SU-DHL-6 (cell line): ENCODE results near the gene CCDC59.
A peak's percentile ranks its signal among the peaks of the same experiment; 100 is the strongest.

Experiments used
- CTCF ChIP-seq: fragments of 200-600 bp; sonication (generic); IDR thresholded peaks from one replicate; pipeline ENCODE4 v1.5.1; 2017; ENCODE audit warnings: antibody characterized with exemption, mild to moderate bottlenecking, low read length, moderate library complexity; ENCODE audit not compliant: insufficient read depth, poor library complexity, severe bottlenecking
- EZH2phosphoT487 ChIP-seq: fragments of 200-600 bp; sonication (generic), shearing (Covaris generic); conservative IDR thresholded peaks from 2 replicates; pipeline ENCODE4 v1.6.1; 2018; ENCODE audit warnings: mild to moderate bottlenecking, antibody characterized with exemption, low read length, moderate library complexity, mixed read lengths

- TF ChIP-seq CTCF: peak; percentile 62
- TF ChIP-seq EZH2phosphoT487: no peak
These were observed 25.9 kb upstream of the CCDC59 start for GRCh38 chr12:82383930-82384552.
